Measurements from ENCODE around the gene ARMC2. TPM values are rescaled to one million over a fixed set of nuclear protein-coding genes. Genes with fewer than 3 reads are reported as not detected.

The ARMC2 gene
- total and polyA plus RNA-seq, 2 of the 8 experiments (the other 6 are each of a cell fraction or from before 2014, with no cell fraction given) = 1.6 to 4.4 TPM

DNA sequence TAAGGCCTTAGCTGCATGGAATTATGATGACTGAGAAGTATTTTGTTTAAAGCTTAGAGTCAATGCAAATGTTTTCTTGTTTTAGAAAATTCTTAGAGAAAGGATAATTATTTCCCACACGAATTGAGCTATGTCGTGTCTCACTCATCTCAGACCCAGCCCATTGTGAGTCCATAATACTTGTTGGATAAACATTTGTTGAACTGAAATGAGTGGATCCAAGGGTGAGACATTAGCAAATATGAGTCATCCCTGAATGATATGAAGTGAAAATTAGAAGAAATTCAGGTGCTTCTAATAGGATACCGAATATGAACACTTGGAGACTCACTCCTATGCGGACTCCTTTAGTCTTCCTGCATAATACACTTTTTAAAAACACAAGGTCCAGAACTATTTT lies 41.6 kb upstream of the ARMC2 start (continued):
- no peak for TF ChIP-seq KDM1A (IDR thresholded peaks at IDR 0.05; ENCODE audit: borderline replicate concordance, low read length)
- TF ChIP-seq HDAC2 (IDR thresholded peaks at IDR 0.05; ENCODE audit: borderline replicate concordance in 1 of 2, low read depth in 2 of 2, low read length in 2 of 2) = no peak
- no peak for TF ChIP-seq BACH1 (IDR thresholded peaks at IDR 0.05; ENCODE audit: low read length)
- TF ChIP-seq EZH2 (IDR thresholded peaks at IDR 0.05; ENCODE audit: low read depth, low read length, severe bottlenecking) = no peak
- no peak for TF ChIP-seq BRCA1 (IDR thresholded peaks at IDR 0.05; ENCODE audit: low read depth, low read length)

Data from H1 (cell line).